ENCODE results near the gene RAB10.

Gene RAB10

DNA sequence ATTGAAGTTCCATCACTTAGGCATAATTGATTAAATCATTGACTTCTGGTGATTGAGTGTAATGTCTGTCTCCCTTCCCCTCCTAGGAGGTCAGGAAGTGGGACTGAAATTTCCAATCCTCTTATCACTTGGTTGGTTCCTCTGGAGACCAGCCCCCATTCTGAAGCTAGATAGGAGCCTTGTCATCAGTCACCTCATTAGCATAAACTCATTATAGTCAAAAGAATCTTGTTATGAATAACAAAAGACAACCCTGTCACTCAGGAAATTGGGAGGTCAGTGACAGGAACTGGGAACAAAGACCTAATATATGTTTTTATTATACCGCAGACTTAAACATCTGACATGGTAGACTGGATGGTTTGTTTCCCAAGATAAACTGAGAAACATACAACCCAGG is 78.3 kb downstream of the RAB10 start:
- TF ChIP-seq, protein P1, sequence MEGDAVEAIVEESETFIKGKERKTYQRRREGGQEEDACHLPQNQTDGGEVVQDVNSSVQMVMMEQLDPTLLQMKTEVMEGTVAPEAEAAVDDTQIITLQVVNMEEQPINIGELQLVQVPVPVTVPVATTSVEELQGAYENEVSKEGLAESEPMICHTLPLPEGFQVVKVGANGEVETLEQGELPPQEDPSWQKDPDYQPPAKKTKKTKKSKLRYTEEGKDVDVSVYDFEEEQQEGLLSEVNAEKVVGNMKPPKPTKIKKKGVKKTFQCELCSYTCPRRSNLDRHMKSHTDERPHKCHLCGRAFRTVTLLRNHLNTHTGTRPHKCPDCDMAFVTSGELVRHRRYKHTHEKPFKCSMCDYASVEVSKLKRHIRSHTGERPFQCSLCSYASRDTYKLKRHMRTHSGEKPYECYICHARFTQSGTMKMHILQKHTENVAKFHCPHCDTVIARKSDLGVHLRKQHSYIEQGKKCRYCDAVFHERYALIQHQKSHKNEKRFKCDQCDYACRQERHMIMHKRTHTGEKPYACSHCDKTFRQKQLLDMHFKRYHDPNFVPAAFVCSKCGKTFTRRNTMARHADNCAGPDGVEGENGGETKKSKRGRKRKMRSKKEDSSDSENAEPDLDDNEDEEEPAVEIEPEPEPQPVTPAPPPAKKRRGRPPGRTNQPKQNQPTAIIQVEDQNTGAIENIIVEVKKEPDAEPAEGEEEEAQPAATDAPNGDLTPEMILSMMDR (IDR thresholded peaks at IDR 0.05; ENCODE audit: low read depth, low read length): no peak
- DNase-seq (ENCODE audit: extremely low read depth, low read depth): no peak

DNA sequence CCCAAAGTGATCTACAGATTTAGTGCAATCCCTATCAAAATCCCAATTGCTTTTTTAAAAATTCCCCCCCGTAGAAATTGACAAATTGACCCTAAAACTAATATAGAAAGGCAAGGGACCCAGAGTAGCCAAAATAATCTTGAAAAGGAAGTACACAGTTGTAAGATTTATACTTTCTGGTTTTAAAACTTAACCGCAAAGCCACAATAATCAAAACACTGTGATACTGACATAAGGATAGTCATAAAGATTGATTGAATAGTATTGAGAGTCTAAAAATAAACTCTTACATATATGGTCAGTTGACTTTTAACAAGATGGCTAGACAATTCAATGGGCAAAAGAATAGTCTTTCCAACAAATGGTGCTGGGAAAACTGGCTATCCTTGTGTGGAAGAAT is 80.3 kb downstream of the RAB10 start:
- TF ChIP-seq, protein P1 (IDR thresholded peaks at IDR 0.05; ENCODE audit: low read depth, low read length): no peak
- no peak for DNase-seq (ENCODE audit: extremely low read depth, low read depth)

DNA sequence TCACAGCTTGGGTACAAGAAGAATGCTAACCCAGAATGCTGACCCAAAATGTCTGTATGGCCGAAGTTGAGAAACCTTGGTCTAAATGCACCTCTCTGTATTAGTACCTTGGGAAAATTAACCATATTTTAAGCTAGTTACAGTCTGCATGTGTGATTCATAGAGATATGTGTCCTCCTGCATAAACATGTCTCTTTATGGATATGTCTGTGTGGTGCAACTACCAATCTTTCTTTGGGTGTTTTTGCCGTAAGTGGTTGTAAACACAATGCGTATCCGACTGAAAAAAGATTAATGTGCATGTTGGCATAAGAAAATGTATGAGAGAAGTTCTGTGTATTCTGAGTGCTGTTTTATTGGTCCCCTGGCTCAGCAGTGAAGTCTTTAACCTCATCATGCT is 84.8 kb downstream of the RAB10 start:
- no peak for DNase-seq (ENCODE audit: extremely low read depth, low read depth)
- TF ChIP-seq, protein P1 (IDR thresholded peaks at IDR 0.05; ENCODE audit: low read depth, low read length): no peak

DNA sequence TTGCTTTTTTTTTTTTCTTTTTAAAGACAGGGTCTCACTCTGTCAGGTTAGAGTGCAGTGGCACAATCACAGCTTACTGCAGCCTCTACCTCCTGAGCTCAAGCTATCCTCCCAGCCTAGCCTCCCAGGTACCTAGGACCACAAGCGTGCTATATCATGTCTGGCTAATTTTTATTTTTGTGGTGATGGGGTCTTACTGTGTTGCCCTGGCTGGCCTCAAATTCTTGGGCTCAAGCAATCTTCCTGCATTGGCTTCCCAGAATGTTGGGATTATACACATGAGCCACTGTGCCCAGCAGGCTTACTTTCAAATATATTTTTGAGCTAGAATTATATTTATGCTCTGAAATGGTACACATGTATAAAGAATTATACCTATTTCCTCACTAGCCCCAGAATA is 85.6 kb downstream of the RAB10 start:
- DNase-seq (ENCODE audit: extremely low read depth, low read depth): no peak
- TF ChIP-seq, protein P1 (IDR thresholded peaks at IDR 0.05; ENCODE audit: low read depth, low read length): no peak

DNA sequence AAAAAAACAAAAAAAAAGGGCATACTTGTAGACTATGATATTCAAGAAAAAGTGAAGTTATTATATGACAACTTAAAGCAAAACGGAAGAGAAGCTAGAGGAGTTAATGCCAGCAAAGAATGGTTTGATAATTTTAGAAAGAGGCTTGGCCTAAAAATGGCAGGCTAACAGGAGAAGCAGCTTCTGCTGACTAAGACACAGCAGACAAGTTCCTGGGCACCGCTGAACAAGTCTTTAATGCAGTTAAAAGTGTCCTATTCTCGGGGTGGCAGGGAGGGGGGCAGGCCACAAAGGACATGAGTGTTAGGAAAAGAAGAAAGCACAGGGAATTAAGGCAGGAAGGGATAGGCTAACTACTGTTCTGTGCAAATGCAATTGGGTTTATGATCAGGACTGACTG is 88.7 kb downstream of the RAB10 start:
- TF ChIP-seq, protein P1 (IDR thresholded peaks at IDR 0.05; ENCODE audit: low read depth, low read length): no peak
- DNase-seq (ENCODE audit: extremely low read depth, low read depth): no peak

DNA sequence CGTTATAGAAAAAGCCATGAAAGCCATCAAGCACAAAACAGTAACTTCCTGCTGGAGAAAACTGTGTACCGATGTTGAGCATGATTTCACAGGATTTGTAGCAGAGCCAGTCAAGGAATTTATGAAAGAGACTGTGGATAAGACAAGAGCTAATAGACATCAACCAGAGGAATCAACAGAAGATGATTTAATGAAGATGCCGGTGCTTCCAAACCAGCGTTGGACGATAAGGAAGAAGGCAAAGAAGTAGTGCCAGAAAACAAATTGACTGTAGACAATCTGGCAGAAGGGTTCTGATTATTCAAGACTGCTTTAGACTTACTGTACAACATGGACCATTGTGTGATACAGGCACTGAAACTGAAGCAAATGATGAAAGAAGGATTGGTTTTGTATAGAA is 89.5 kb downstream of the RAB10 start:
- TF ChIP-seq, protein P1 (IDR thresholded peaks at IDR 0.05; ENCODE audit: low read depth, low read length): no peak
- DNase-seq (ENCODE audit: extremely low read depth, low read depth): no peak

DNA sequence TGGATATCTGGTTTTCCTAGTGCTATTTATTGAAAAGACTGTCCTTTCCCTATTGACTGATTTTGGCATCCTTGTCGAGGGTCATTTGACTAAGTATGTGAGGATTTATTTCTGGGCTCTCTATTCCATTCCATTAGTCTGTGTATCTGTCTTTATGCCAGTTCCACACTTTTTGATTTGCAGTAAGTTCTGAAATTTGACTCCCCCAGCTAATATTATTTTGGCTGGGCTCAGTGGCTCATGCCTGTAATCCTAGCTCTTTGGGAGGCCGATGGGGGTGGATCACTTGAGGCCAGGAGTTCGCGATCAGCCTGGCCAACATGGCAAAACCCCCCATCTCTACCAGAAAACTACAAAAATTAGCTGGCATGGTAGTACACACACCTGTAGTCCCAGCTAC is 92.2 kb downstream of the RAB10 start:
- TF ChIP-seq, protein P1 (IDR thresholded peaks at IDR 0.05; ENCODE audit: low read depth, low read length): no peak
- peak; percentile 7 for DNase-seq (ENCODE audit: extremely low read depth, low read depth)
